IMR-90 (cell line): ENCODE data around the gene FOXN4.

ENCODE experiments used
- CTCF ChIP-seq: conservative IDR thresholded peaks from 2 replicates; pipeline ENCODE4 v1.5.1; 2012; ENCODE audit warnings: mild to moderate bottlenecking, low read depth, low read length, improper control_type of control experiment
- POLR2A ChIP-seq: IDR thresholded peaks from 2 replicates; pipeline ENCODE4 v1.6.1; 2012; ENCODE audit warnings: mild to moderate bottlenecking, low read depth, low read length
- RAD21 ChIP-seq: IDR thresholded peaks from 2 replicates; pipeline ENCODE4 v1.6.1; 2012; ENCODE audit warnings: low read length, improper control_type of control experiment

DNA sequence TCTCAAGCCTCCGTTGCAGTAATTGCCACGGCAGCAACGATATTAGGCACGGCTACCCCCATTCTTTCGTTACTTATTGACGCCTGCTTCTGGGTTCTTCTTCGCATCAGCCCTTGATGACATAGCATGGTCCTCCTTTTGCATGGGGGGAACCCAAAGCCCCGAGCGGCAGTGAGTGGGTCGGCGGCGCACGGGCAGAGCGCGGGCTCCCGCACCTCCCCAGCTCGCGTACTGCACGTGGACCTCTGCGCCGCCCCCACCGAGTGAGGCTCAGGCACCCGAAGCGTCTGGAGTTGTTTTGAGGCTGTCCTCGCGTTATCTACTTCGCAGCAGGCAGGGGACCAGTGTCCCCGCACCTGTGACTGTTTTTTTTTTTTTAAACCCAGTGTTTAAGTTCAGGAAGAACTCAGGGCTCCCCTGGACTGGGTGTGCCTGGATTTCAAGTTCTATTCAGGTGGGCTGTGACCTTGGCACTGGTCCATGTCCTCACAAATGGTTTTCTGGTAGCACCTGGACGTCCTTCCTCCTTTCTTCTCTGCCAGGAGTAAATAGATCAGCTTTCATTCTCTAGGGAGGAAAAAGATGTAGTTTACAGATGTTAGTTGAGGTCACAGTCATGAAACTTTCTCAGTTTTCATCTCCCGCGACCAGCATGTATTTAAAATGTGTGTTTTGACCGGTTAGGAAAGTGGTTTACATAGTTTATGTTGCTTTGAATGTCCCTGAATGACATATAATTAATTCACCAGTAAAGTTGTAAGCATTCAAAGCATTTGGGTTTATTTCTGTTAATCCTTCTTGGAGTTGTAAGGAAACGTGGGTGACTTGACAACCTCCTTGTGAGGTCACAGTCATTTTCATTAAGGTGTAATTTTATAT lies 1.4 kb upstream of the FOXN4 start:
- TF ChIP-seq CTCF (no peak), RAD21 (no peak), POLR2A (no peak)
